C4-2B (cell line): ENCODE results near the gene ATF3.

Experiments used
- ZFX ChIP-seq: fragments of 450-650 bp; IDR thresholded peaks from 2 replicates; pipeline ENCODE4 v1.6.1; 2017
- TF ChIP-seq, protein P1 (sequence below): fragments of 450-650 bp; conservative IDR thresholded peaks from 2 replicates; pipeline ENCODE4 v1.5.1; 2017; ENCODE audit warnings: mild to moderate bottlenecking

DNA sequence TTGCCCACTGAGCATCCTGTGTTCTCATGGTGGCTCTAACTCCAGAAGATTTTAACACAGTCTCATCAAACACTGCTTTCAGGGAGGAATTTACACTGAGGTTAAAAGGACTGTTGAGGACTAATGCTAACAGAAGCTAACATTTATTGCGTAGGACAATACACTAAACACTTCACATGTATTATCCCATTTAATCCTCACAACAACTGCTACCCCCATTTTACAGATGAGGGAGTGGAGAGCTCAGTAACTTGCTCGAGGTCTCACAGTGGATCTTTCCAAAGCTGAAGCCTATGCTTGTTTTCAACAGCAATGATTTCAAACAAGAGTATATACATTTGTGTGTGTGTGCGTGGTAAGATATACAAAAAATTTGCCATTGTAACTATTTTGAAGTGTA lies 13.9 kb downstream of the ATF3 start:
- TF ChIP-seq, protein P1, sequence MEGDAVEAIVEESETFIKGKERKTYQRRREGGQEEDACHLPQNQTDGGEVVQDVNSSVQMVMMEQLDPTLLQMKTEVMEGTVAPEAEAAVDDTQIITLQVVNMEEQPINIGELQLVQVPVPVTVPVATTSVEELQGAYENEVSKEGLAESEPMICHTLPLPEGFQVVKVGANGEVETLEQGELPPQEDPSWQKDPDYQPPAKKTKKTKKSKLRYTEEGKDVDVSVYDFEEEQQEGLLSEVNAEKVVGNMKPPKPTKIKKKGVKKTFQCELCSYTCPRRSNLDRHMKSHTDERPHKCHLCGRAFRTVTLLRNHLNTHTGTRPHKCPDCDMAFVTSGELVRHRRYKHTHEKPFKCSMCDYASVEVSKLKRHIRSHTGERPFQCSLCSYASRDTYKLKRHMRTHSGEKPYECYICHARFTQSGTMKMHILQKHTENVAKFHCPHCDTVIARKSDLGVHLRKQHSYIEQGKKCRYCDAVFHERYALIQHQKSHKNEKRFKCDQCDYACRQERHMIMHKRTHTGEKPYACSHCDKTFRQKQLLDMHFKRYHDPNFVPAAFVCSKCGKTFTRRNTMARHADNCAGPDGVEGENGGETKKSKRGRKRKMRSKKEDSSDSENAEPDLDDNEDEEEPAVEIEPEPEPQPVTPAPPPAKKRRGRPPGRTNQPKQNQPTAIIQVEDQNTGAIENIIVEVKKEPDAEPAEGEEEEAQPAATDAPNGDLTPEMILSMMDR = no peak
- no peak for TF ChIP-seq ZFX
